H1 (cell line): ENCODE measurements around the gene GCNA. TPM values are rescaled to one million over a fixed set of nuclear protein-coding genes. Genes with fewer than 3 reads are reported as not detected.

ENCODE experiments used
- CTCF ChIA-PET: fragments of 300-600 bp; sonication (Branson Sonifier 250); formaldehyde crosslinking; loops from one replicate; lab custom pipeline; 2021; ENCODE audit not compliant: partially characterized antibody; lab: Charles Lee
- POLR2A ChIA-PET: fragments of 300-600 bp; sonication (Branson Sonifier 250); formaldehyde crosslinking; loops from one replicate; lab custom pipeline; 2021; ENCODE audit warnings: inconsistent platforms; ENCODE audit not compliant: partially characterized antibody; lab: Charles Lee
- DNase-seq, 2 experiments: peaks; one replicate each; pipeline versions ENCODE4 v3.0.0 to v3.0.0-alpha.2; 2010 to 2022; ENCODE audit warnings: low spot score in 2 of 2, low read depth in 1 of 2, mixed read lengths in 1 of 2
- FAIRE-seq: peaks from 2 replicates; lab custom pipeline; 2011; peaks lifted over from hg19 to GRCh38; lab: Jason Lieb, UNC
- H2AFZ ChIP-seq: 2 replicates; pipeline ENCODE4 v1.8.1; 2012; ENCODE audit warnings: low read length, inconsistent platforms
- H2AK5ac ChIP-seq: 2 replicates; pipeline ENCODE4 v1.6.1; 2013; ENCODE audit warnings: low read depth, low read length
- H2BK120ac ChIP-seq: replicated peaks from 2 replicates; pipeline ENCODE3; 2013; ENCODE audit warnings: low read depth, low read length, inconsistent platforms
- H2BK12ac ChIP-seq: 2 replicates; pipeline ENCODE4 v1.6.1; 2013; ENCODE audit warnings: low read depth, low read length
- H2BK15ac ChIP-seq: 2 replicates; pipeline ENCODE4 v1.6.1; 2013; ENCODE audit warnings: low read length
- H2BK20ac ChIP-seq: 2 replicates; pipeline ENCODE4 v1.6.1; 2013; ENCODE audit warnings: low read length
- H2BK5ac ChIP-seq: 2 replicates; pipeline ENCODE4 v1.6.1; 2013; ENCODE audit warnings: low read depth, low read length
- H3K14ac ChIP-seq: 2 replicates; pipeline ENCODE4 v1.6.1; 2013; ENCODE audit warnings: inconsistent platforms; ENCODE audit not compliant: insufficient read length
- H3K18ac ChIP-seq: 2 replicates; pipeline ENCODE4 v1.6.1; 2013; ENCODE audit warnings: low read length; ENCODE audit errors: extremely low read depth
- H3K23ac ChIP-seq: 2 replicates; pipeline ENCODE4 v1.6.1; 2013; ENCODE audit warnings: inconsistent platforms; ENCODE audit not compliant: insufficient read length
- H3K23me2 ChIP-seq: 2 replicates; pipeline ENCODE4 v1.6.1; 2013; ENCODE audit warnings: low read depth, low read length
- H3K27ac ChIP-seq: 2 replicates; pipeline ENCODE4 v1.6.1; 2011; ENCODE audit warnings: low read depth, low read length, inconsistent platforms
- H3K27me3 ChIP-seq, 4 experiments: replicated peaks in 1 of 4; 1 replicate in 1 of 4; 2 replicates in 3 of 4; pipeline versions ENCODE4 v1.6.1 to v1.8.1; 2011 to 2013; ENCODE audit warnings: low read length in 3 of 4, mild to moderate bottlenecking in 3 of 4, inconsistent platforms in 2 of 4, mixed read lengths in 2 of 4, moderate library complexity in 1 of 4; ENCODE audit not compliant: control insufficient read depth in 3 of 4, insufficient read depth in 3 of 4; ENCODE audit errors: extremely low read depth in 1 of 4
- H3K36me3 ChIP-seq, 4 experiments: 2 replicates each; pipeline versions ENCODE4 v1.6.1 to v1.8.1; 2011 to 2013; ENCODE audit warnings: mild to moderate bottlenecking in 4 of 4, low read length in 3 of 4, moderate library complexity in 2 of 4, control low read depth in 1 of 4, inconsistent platforms in 1 of 4; ENCODE audit not compliant: insufficient read depth in 4 of 4, control insufficient read depth in 2 of 4
- H3K4ac ChIP-seq: replicated peaks from 2 replicates; pipeline ENCODE3; 2013; ENCODE audit warnings: low read length, low read depth, mixed read lengths, inconsistent platforms; ENCODE audit not compliant: insufficient read length
- H3K4me1 ChIP-seq, 4 experiments: replicated peaks in 1 of 4; 1 replicate in 1 of 4; 2 replicates in 3 of 4; pipeline versions ENCODE4 v1.6.1 to v1.8.1; 2011 to 2013; ENCODE audit warnings: low read length in 3 of 4, inconsistent platforms in 2 of 4, mixed read lengths in 1 of 4; ENCODE audit not compliant: insufficient read depth in 4 of 4, control insufficient read depth in 3 of 4
- H3K4me2 ChIP-seq, 2 experiments: 2 replicates each; pipeline versions ENCODE4 v1.6.1 to v1.8.1; 2011 to 2013; ENCODE audit warnings: low read depth in 2 of 2, low read length in 2 of 2, control low read depth in 1 of 2, inconsistent platforms in 1 of 2, mild to moderate bottlenecking in 1 of 2; ENCODE audit not compliant: insufficient read depth in 1 of 2
- H3K4me3 ChIP-seq, 4 experiments: fragments of 200-600, 300-600 bp in 1 of 4; sonication (generic), shearing (Covaris generic), sonication (Bioruptor Twin) in 1 of 4; 2 replicates each; pipeline versions ENCODE4 v1.5.1 to v1.8.1; 2011 to 2016; ENCODE audit warnings: low read length in 4 of 4, low read depth in 3 of 4, control low read depth in 2 of 4, inconsistent platforms in 2 of 4, mild to moderate bottlenecking in 2 of 4, mixed read lengths in 1 of 4, moderate library complexity in 1 of 4; ENCODE audit not compliant: insufficient read depth in 2 of 4; ENCODE audit errors: extremely low read depth in 1 of 4
- H3K56ac ChIP-seq: replicated peaks from 2 replicates; pipeline ENCODE3; 2013; ENCODE audit warnings: low read depth, mild to moderate bottlenecking, mixed read lengths, low read length, inconsistent platforms; ENCODE audit not compliant: insufficient read length
- H3K79me1 ChIP-seq: 2 replicates; pipeline ENCODE4 v1.6.1; 2013; ENCODE audit warnings: low read depth, low read length, control low read depth
- H3K79me2 ChIP-seq, 2 experiments: 2 replicates each; pipeline versions ENCODE4 v1.6.1 to v1.8.1; 2012 to 2013; ENCODE audit warnings: low read length in 2 of 2, mild to moderate bottlenecking in 2 of 2, inconsistent platforms in 1 of 2; ENCODE audit not compliant: insufficient read depth in 2 of 2, control insufficient read depth in 1 of 2
- H3K9ac ChIP-seq, 4 experiments: replicated peaks in 1 of 4; 1 replicate in 1 of 4; 2 replicates in 3 of 4; pipeline versions ENCODE4 v1.6.1 to v1.8.1; 2011 to 2013; ENCODE audit warnings: low read depth in 3 of 4, low read length in 3 of 4, control low read depth in 2 of 4, mild to moderate bottlenecking in 2 of 4, moderate library complexity in 2 of 4, inconsistent platforms in 1 of 4; ENCODE audit errors: extremely low read depth in 1 of 4
- H3K9me3 ChIP-seq, 2 experiments: 2 replicates each; pipeline versions ENCODE4 v1.6.1 to v1.8.1; 2012 to 2013; ENCODE audit warnings: mild to moderate bottlenecking in 2 of 2, moderate library complexity in 2 of 2, control low read depth in 1 of 2, inconsistent platforms in 1 of 2, low read depth in 1 of 2, low read length in 1 of 2, mixed read lengths in 1 of 2; ENCODE audit not compliant: insufficient read depth in 2 of 2
- H4K20me1 ChIP-seq, 2 experiments: replicated peaks in 1 of 2; 2 replicates each; pipeline versions ENCODE3 to v1.8.1; 2011 to 2013; ENCODE audit warnings: inconsistent platforms in 2 of 2, low read length in 2 of 2, mild to moderate bottlenecking in 1 of 2; ENCODE audit not compliant: insufficient read depth in 2 of 2, control insufficient read depth in 1 of 2
- H4K5ac ChIP-seq: 2 replicates; pipeline ENCODE4 v1.6.1; 2013; ENCODE audit warnings: low read length, low read depth, mixed read lengths, inconsistent platforms; ENCODE audit not compliant: insufficient read length
- H4K8ac ChIP-seq: 2 replicates; pipeline ENCODE4 v1.8.0; 2013; ENCODE audit warnings: mild to moderate bottlenecking, moderate library complexity, low read length, inconsistent platforms; ENCODE audit not compliant: insufficient read depth; ENCODE audit errors: extremely low read depth
- H4K91ac ChIP-seq: replicated peaks from 2 replicates; pipeline ENCODE3; 2013; ENCODE audit warnings: low read length, mixed read lengths, inconsistent platforms; ENCODE audit not compliant: insufficient read length
- ASH2L ChIP-seq: fragments of 200-600, 300-600 bp; sonication (generic); IDR thresholded peaks from one replicate; pipeline ENCODE4 v1.7.1; 2017; ENCODE audit warnings: low read length
- CBX5 ChIP-seq: fragments of 300-800, 300-1000 bp; sonication (generic); IDR thresholded peaks from 2 replicates; pipeline ENCODE4 v1.7.1; 2016; ENCODE audit warnings: antibody characterized with exemption, low read length, low read depth
- CREB1 ChIP-seq: IDR thresholded peaks from 2 replicates; pipeline ENCODE4 v1.6.1; 2012; ENCODE audit warnings: inconsistent platforms
- CTCF ChIP-seq, 3 experiments: IDR thresholded peaks; 1 replicate in 2 of 3; 2 replicates in 1 of 3; pipeline versions ENCODE4 v1.5.1 to v1.6.1; 2011; ENCODE audit warnings: low read length in 3 of 3, mild to moderate bottlenecking in 3 of 3, inconsistent platforms in 2 of 3, low read depth in 1 of 3, moderate library complexity in 1 of 3; ENCODE audit not compliant: insufficient read depth in 1 of 3; ENCODE audit errors: control extremely low read depth in 1 of 3
- KDM1A ChIP-seq: fragments of 200-600, 300-600 bp; sonication (generic); IDR thresholded peaks from 2 replicates; pipeline ENCODE4 v1.7.1; 2016; ENCODE audit warnings: mild to moderate bottlenecking, low read length, borderline replicate concordance
- POLR2A ChIP-seq, 2 experiments: IDR thresholded peaks; 1 replicate in 1 of 2; 2 replicates in 1 of 2; pipeline ENCODE4 v1.6.1; 2011; ENCODE audit warnings: low read depth in 2 of 2, low read length in 2 of 2, mild to moderate bottlenecking in 2 of 2; ENCODE audit errors: control extremely low read depth in 1 of 2
- POU5F1 ChIP-seq: IDR thresholded peaks from 2 replicates; pipeline ENCODE4 v1.6.1; 2011; ENCODE audit warnings: low read depth, mild to moderate bottlenecking, low read length, moderate library complexity
- SIRT6 ChIP-seq: IDR thresholded peaks from one replicate; pipeline ENCODE4 v1.7.1; 2012; ENCODE audit warnings: low read length, inconsistent platforms
- USF2 ChIP-seq: IDR thresholded peaks from 2 replicates; pipeline ENCODE4 v1.6.1; 2011; ENCODE audit warnings: low read length, improper control_type of control experiment
- whole genome bisulfite sequencing, 2 experiments: shearing (Covaris generic) in 1 of 2; methylation state at CpG; one replicate each; pipeline versions ENCODE4 v1.1.6 to v1.1.7; 2013 to 2015; ENCODE audit warnings: low lambda C conversion rate in 2 of 2, mixed read lengths in 2 of 2, inconsistent platforms in 1 of 2, low coverage in 1 of 2, missing lambda C conversion rate in 1 of 2; ENCODE audit not compliant: insufficient replicate concordance in 2 of 2, insufficient coverage in 1 of 2, insufficient read length in 1 of 2; ENCODE audit errors: extremely low coverage in 1 of 2, missing lambda C conversion rate in 1 of 2; 5-methylcytosine and 5-hydroxymethylcytosine counted together
- polyA plus RNA-seq, 7 experiments: library from polyadenylated mRNA; depleted of rRNA in 3 of 7; stranded (reverse) in 5 of 7; unstranded in 2 of 7; fragments of >200 nt in 5 of 7; fragments of 200-250 nt in 2 of 7; gene quantifications; 1 replicate in 5 of 7; 2 replicates in 1 of 7; 4 replicates in 1 of 7; pipeline versions ENCODE4 v1.2.1 to v1.2.3, GENCODE V29; 2011 to 2013; ENCODE audit warnings: missing spikeins in 2 of 7, mixed read lengths in 2 of 7
- total RNA-seq: library from RNA; stranded (reverse); fragmentation: NEBNext Ultra II Directional; extraction: Animal tissue kit (Norgen Biotek cat#: 25700); gene quantifications from 2 replicates; pipeline ENCODE4 v1.2.1, GENCODE V29; 2021

GCNA gene
- total and polyA plus RNA-seq, 2 of the 8 experiments (the other 6 are each of a cell fraction or from before 2014, with no cell fraction given), result 0.41 to 0.95 TPM

- H3K23ac ChIP-seq, result no peak within 1 kb of the TSS
- H2AK5ac ChIP-seq, result 0 out of 2 replicates have a peak within 1 kb of the TSS, but pooled peaks have one; percentile 53
- peak within 1 kb of the TSS; percentile 89 for H3K4ac ChIP-seq
- peak within 1 kb of the TSS; percentile 73 for H4K91ac ChIP-seq
- peak within 1 kb of the TSS; percentile 95 for H2BK5ac ChIP-seq
- no peaks in the 10 kb centered on the region for H3K9me3 ChIP-seq
- peak within 1 kb of the TSS; percentile 8 for H3K56ac ChIP-seq
- H3K14ac ChIP-seq, result no peak within 1 kb of the TSS
- peak within 1 kb of the TSS; percentile 95 for H4K5ac ChIP-seq
- H3K23me2 ChIP-seq, result peaks cover 3% of the 10 kb centered on the region
- peaks cover 35 to 50% of the 10 kb centered on the region in 2 experiments for H3K79me2 ChIP-seq
- H3K4me3 ChIP-seq, result peak within 1 kb of the TSS; percentile 65 to 99 (median 95)
- H2BK120ac ChIP-seq, result no peak within 1 kb of the TSS
- H3K4me2 ChIP-seq, result peak within 1 kb of the TSS; percentile 82 to 94
- H3K4me1 ChIP-seq, result peaks cover 0 to 4% (median 2%) of the 10 kb centered on the region in 4 experiments; a peak in 3 of 7 replicates
- H4K8ac ChIP-seq, result peak within 1 kb of the TSS; percentile 96
- no peak within 1 kb of the TSS for H2BK20ac ChIP-seq
- peak within 1 kb of the TSS; percentile 97 for H3K27ac ChIP-seq
- H2AFZ ChIP-seq, result peak within 1 kb of the TSS; percentile 89
- POLR2A ChIA-PET, result interaction anchor here (0.6 to 4.4 kb wide), 26 partner anchors 8 to 425 kb away, joined by 3 to 60 read pairs (median 3); partner anchors contain the start of gene TAF1
- FAIRE-seq (peak; percentile 76), DNase-seq (peak; percentile 80 to 82)
- no peaks in the 10 kb centered on the region for H3K27me3 ChIP-seq
- CTCF ChIA-PET, result no interaction called here
- H4K20me1 ChIP-seq, result peaks cover 12% of the 10 kb centered on the region in 2 experiments
- peak within 1 kb of the TSS; percentile 96 for H3K18ac ChIP-seq
- H2BK12ac ChIP-seq, result peak within 1 kb of the TSS; percentile 96
- peaks cover 0 to 9% (median 1%) of the 10 kb centered on the region in 4 experiments; a peak in 2 of 8 replicates for H3K36me3 ChIP-seq
- H3K9ac ChIP-seq, result peak within 1 kb of the TSS; percentile 88 to 99 (median 94)
- no peak within 1 kb of the TSS for H2BK15ac ChIP-seq
- H3K79me1 ChIP-seq, result no peaks in the 10 kb centered on the region
- WGBS, 2 experiments, result 1% methylated on average over 47 of the region's 47 CpGs; no CpG with 5 or more reads in 1 of the 2 experiments
- TF ChIP-seq POU5F1, result no peak
- TF ChIP-seq POLR2A (IDR thresholded peaks at IDR 0.05; ENCODE audit: control extremely low read depth in 1 of 2, low read depth in 2 of 2, low read length in 2 of 2), result peak; percentile 91 to 96
- no peak for TF ChIP-seq CTCF (IDR thresholded peaks at IDR 0.05; ENCODE audit: control extremely low read depth in 1 of 3, insufficient read depth in 1 of 3, low read depth in 1 of 3, low read length in 3 of 3)
- TF ChIP-seq CBX5, result no peak
- TF ChIP-seq KDM1A, result no peak
- TF ChIP-seq USF2, result no peak
- no peak for TF ChIP-seq ASH2L
- peak; percentile 77 for TF ChIP-seq CREB1
- no peak for TF ChIP-seq SIRT6
Observed at GRCh38 chrX:71532753-71533425, 45.3 kb upstream of the GCNA start, which contains the start of gene OGT. OGT (plus strand) TSS chrX:71533104; CDS start chrX:71533300, 196 bp downstream.
